ENCODE measurements around the gene ITPR2.

ITPR2 gene

GRCh38 chr12:26872625-26873024 is 39.6 kb upstream of the ITPR2 start:
- no peak for TF ChIP-seq FOXP2 (optimal IDR thresholded peaks at IDR 0.05; ENCODE audit: borderline replicate concordance, extremely low read depth, extremely low read length, insufficient read depth)
- TF ChIP-seq POLR2AphosphoS5 (IDR thresholded peaks at IDR 0.05; ENCODE audit: low read depth, low read length) = no peak
- TF ChIP-seq REST (IDR thresholded peaks at IDR 0.05; ENCODE audit: insufficient read depth in 1 of 2, low read depth in 2 of 2, low read length in 2 of 2) = no peak
- TF ChIP-seq TAF1 (IDR thresholded peaks at IDR 0.05; ENCODE audit: borderline replicate concordance, insufficient read depth, low read length) = no peak
- TF ChIP-seq SIN3A (IDR thresholded peaks at IDR 0.05; ENCODE audit: borderline replicate concordance, insufficient read depth, low read length) = no peak

- TF ChIP-seq FOXP2 (optimal IDR thresholded peaks at IDR 0.05; ENCODE audit: borderline replicate concordance, extremely low read depth, extremely low read length, insufficient read depth) = no peak
- TF ChIP-seq REST (IDR thresholded peaks at IDR 0.05; ENCODE audit: insufficient read depth in 1 of 2, low read depth in 2 of 2, low read length in 2 of 2) = no peak
- no peak for TF ChIP-seq TAF1 (IDR thresholded peaks at IDR 0.05; ENCODE audit: borderline replicate concordance, insufficient read depth, low read length)
- no peak for TF ChIP-seq SIN3A (IDR thresholded peaks at IDR 0.05; ENCODE audit: borderline replicate concordance, insufficient read depth, low read length)
- TF ChIP-seq POLR2AphosphoS5 (IDR thresholded peaks at IDR 0.05; ENCODE audit: low read depth, low read length) = no peak
These were observed 39.0 kb upstream of the ITPR2 start for GRCh38 chr12:26871985-26872384.

- TF ChIP-seq POLR2AphosphoS5 (IDR thresholded peaks at IDR 0.05; ENCODE audit: low read depth, low read length) = no peak
- TF ChIP-seq FOXP2 (optimal IDR thresholded peaks at IDR 0.05; ENCODE audit: borderline replicate concordance, extremely low read depth, extremely low read length, insufficient read depth) = no peak
- no peak for TF ChIP-seq SIN3A (IDR thresholded peaks at IDR 0.05; ENCODE audit: borderline replicate concordance, insufficient read depth, low read length)
- no peak for TF ChIP-seq REST (IDR thresholded peaks at IDR 0.05; ENCODE audit: insufficient read depth in 1 of 2, low read depth in 2 of 2, low read length in 2 of 2)
- no peak for TF ChIP-seq TAF1 (IDR thresholded peaks at IDR 0.05; ENCODE audit: borderline replicate concordance, insufficient read depth, low read length)
These were observed 37.8 kb upstream of the ITPR2 start for GRCh38 chr12:26870491-26871419.

GRCh38 chr12:26869908-26870459 is 37.0 kb upstream of the ITPR2 start:
- TF ChIP-seq REST (IDR thresholded peaks at IDR 0.05; ENCODE audit: insufficient read depth in 1 of 2, low read depth in 2 of 2, low read length in 2 of 2) (no peak), TAF1 (IDR thresholded peaks at IDR 0.05; ENCODE audit: borderline replicate concordance, insufficient read depth, low read length) (no peak), SIN3A (IDR thresholded peaks at IDR 0.05; ENCODE audit: borderline replicate concordance, insufficient read depth, low read length) (no peak), POLR2AphosphoS5 (IDR thresholded peaks at IDR 0.05; ENCODE audit: low read depth, low read length) (no peak), FOXP2 (optimal IDR thresholded peaks at IDR 0.05; ENCODE audit: borderline replicate concordance, extremely low read depth, extremely low read length, insufficient read depth) (no peak)

Data from PFSK-1 (cell line).